ENCODE results near the gene TMEM98.
"Not testable (repeated sequence)": the region's sequence is repeated elsewhere in the genome, so short reads cannot be mapped to it uniquely, and the experiment has no call there.

TMEM98 gene

GRCh38 chr17:32985050-32985756 is 57.2 kb downstream of the TMEM98 start:
- Histone ChIP-seq H3K27me3 (ENCODE audit: insufficient read depth, low read length, poor library complexity, severe bottlenecking) (no peaks in the 10 kb centered on the region), H3K9ac (ENCODE audit: low read depth, low read length, poor library complexity, severe bottlenecking) (no peak overlapping the region), H3K36me3 (ENCODE audit: insufficient read depth, low read length) (no peaks in the 10 kb centered on the region), H3F3A (ENCODE audit: low read depth) (no peaks in the 10 kb centered on the region), H4K20me1 (ENCODE audit: insufficient read depth, low read length, poor library complexity, severe bottlenecking) (no peaks in the 10 kb centered on the region), H3K4me2 (ENCODE audit: low read depth, low read length, poor library complexity, severe bottlenecking) (no peak overlapping the region), H3K9me3 (ENCODE audit: insufficient read depth, low read depth, low read length) (peaks cover 3% of the 10 kb centered on the region; the same call in 1 of the 2 replicates), H3K79me2 (ENCODE audit: insufficient read depth, low read length) (no peaks in the 10 kb centered on the region), H3K9me2 (replicated peaks; ENCODE audit: low read depth, low read length) (no peaks in the 10 kb centered on the region), H3K4me3 (ENCODE audit: low read length, poor library complexity, severe bottlenecking) (no peak overlapping the region), H3K4me1 (ENCODE audit: insufficient read depth, low read length, poor library complexity, severe bottlenecking) (no peaks in the 10 kb centered on the region), H2AFZ (ENCODE audit: low read length) (no peak overlapping the region)
- no peak for TF ChIP-seq CTCF (conservative IDR thresholded peaks at IDR 0.05; ENCODE audit: low read length)
- no peak for TF ChIP-seq EZH2phosphoT487 (IDR thresholded peaks at IDR 0.05; ENCODE audit: borderline replicate concordance)

GRCh38 chr17:32987453-32987805 is 59.5 kb downstream of the TMEM98 start:
- H3K4me1 ChIP-seq (ENCODE audit: insufficient read depth, low read length, poor library complexity, severe bottlenecking): not testable (repeated sequence)

GRCh38 chr17:32987868-32988267 is 59.9 kb downstream of the TMEM98 start:
- H4K20me1 ChIP-seq (ENCODE audit: insufficient read depth, low read length, poor library complexity, severe bottlenecking); H3K9me3 ChIP-seq (ENCODE audit: insufficient read depth, low read depth, low read length); H3K79me2 ChIP-seq (ENCODE audit: insufficient read depth, low read length); H2AFZ ChIP-seq (ENCODE audit: low read length); H3K36me3 ChIP-seq (ENCODE audit: insufficient read depth, low read length); H3F3A ChIP-seq (ENCODE audit: low read depth); H3K4me3 ChIP-seq (ENCODE audit: low read length, poor library complexity, severe bottlenecking); H3K4me1 ChIP-seq (ENCODE audit: insufficient read depth, low read length, poor library complexity, severe bottlenecking); H3K9me2 ChIP-seq (replicated peaks; ENCODE audit: low read depth, low read length); H3K4me2 ChIP-seq (ENCODE audit: low read depth, low read length, poor library complexity, severe bottlenecking); H3K27me3 ChIP-seq (ENCODE audit: insufficient read depth, low read length, poor library complexity, severe bottlenecking); H3K9ac ChIP-seq (ENCODE audit: low read depth, low read length, poor library complexity, severe bottlenecking): not testable (repeated sequence)

More at GRCh38 chr17:32987453-32987805, 59.5 kb downstream of the TMEM98 start:
- H3K9ac ChIP-seq (ENCODE audit: low read depth, low read length, poor library complexity, severe bottlenecking); H3K27me3 ChIP-seq (ENCODE audit: insufficient read depth, low read length, poor library complexity, severe bottlenecking); H3K4me2 ChIP-seq (ENCODE audit: low read depth, low read length, poor library complexity, severe bottlenecking); H3K4me3 ChIP-seq (ENCODE audit: low read length, poor library complexity, severe bottlenecking); H3K79me2 ChIP-seq (ENCODE audit: insufficient read depth, low read length); H2AFZ ChIP-seq (ENCODE audit: low read length); H3K9me2 ChIP-seq (replicated peaks; ENCODE audit: low read depth, low read length); H4K20me1 ChIP-seq (ENCODE audit: insufficient read depth, low read length, poor library complexity, severe bottlenecking); H3F3A ChIP-seq (ENCODE audit: low read depth); H3K36me3 ChIP-seq (ENCODE audit: insufficient read depth, low read length); H3K9me3 ChIP-seq (ENCODE audit: insufficient read depth, low read depth, low read length): not testable (repeated sequence)

GRCh38 chr17:32988481-32989101 is 60.6 kb downstream of the TMEM98 start:
- H3K9me2 ChIP-seq (replicated peaks; ENCODE audit: low read depth, low read length): no peaks in the 10 kb centered on the region
- H2AFZ ChIP-seq (ENCODE audit: low read length): no peak overlapping the region
- no peak for TF ChIP-seq EZH2phosphoT487 (IDR thresholded peaks at IDR 0.05; ENCODE audit: borderline replicate concordance)
- TF ChIP-seq CTCF (conservative IDR thresholded peaks at IDR 0.05; ENCODE audit: low read length): no peak
- no peaks in the 10 kb centered on the region for H4K20me1 ChIP-seq (ENCODE audit: insufficient read depth, low read length, poor library complexity, severe bottlenecking)
- H3K9me3 ChIP-seq (ENCODE audit: insufficient read depth, low read depth, low read length): peaks cover 3% of the 10 kb centered on the region; the same call in 1 of the 2 replicates
- H3K4me1 ChIP-seq (ENCODE audit: insufficient read depth, low read length, poor library complexity, severe bottlenecking): no peaks in the 10 kb centered on the region
- no peaks in the 10 kb centered on the region for H3K27me3 ChIP-seq (ENCODE audit: insufficient read depth, low read length, poor library complexity, severe bottlenecking)
- no peaks in the 10 kb centered on the region for H3F3A ChIP-seq (ENCODE audit: low read depth)
- no peaks in the 10 kb centered on the region for H3K36me3 ChIP-seq (ENCODE audit: insufficient read depth, low read length)
- no peak overlapping the region for H3K4me2 ChIP-seq (ENCODE audit: low read depth, low read length, poor library complexity, severe bottlenecking)
- H3K79me2 ChIP-seq (ENCODE audit: insufficient read depth, low read length): no peaks in the 10 kb centered on the region
- no peak overlapping the region for H3K4me3 ChIP-seq (ENCODE audit: low read length, poor library complexity, severe bottlenecking)
- H3K9ac ChIP-seq (ENCODE audit: low read depth, low read length, poor library complexity, severe bottlenecking): no peak overlapping the region

Measured in Loucy (cell line).